DND-41 (cell line): ENCODE results near the gene F2RL3.

Experiments used
- CTCF ChIP-seq: IDR thresholded peaks from 2 replicates; pipeline ENCODE4 v1.5.1; 2012; ENCODE audit warnings: borderline replicate concordance, low read length, moderate library complexity, mild to moderate bottlenecking; ENCODE audit not compliant: poor library complexity, severe bottlenecking; ENCODE audit errors: extremely low read depth
- EZH2 ChIP-seq: IDR thresholded peaks from 3 replicates; pipeline ENCODE4 v1.6.1; 2012; ENCODE audit warnings: borderline replicate concordance, low read depth, mild to moderate bottlenecking, moderate library complexity, low read length, inconsistent platforms; ENCODE audit not compliant: severe bottlenecking

GRCh38 chr19:16919496-16919895 lies 30.7 kb downstream of the F2RL3 start:
- no peak for TF ChIP-seq EZH2
- no peak for TF ChIP-seq CTCF
